Caco-2 (cell line): ENCODE measurements around the gene TOM1. TPM values are rescaled to one million over a fixed set of nuclear protein-coding genes. Genes with fewer than 3 reads are reported as not detected.

ENCODE experiments used
- BruUV-seq: library from RNA; stranded (reverse); fragments of 400-500 nt; replicated peaks from 2 replicates; lab custom pipeline; 2021; lab: Mats Ljungman, UMichigan
- CTCF ChIA-PET: fragments of 300-600 bp; sonication (Branson Sonifier 250); formaldehyde crosslinking; loops from one replicate; lab custom pipeline; 2022; ENCODE audit warnings: antibody characterized with exemption; lab: Charles Lee
- POLR2A ChIA-PET: fragments of 300-600 bp; sonication (Branson Sonifier 250); formaldehyde crosslinking; loops from one replicate; lab custom pipeline; 2022; ENCODE audit warnings: antibody characterized with exemption; lab: Charles Lee
- DNase-seq, 2 experiments: peaks; one replicate each; pipeline versions ENCODE4 v3.0.0 to v3.0.0-alpha.2; 2020 to 2022
- H3K27me3 ChIP-seq: replicated peaks from 2 replicates; pipeline ENCODE4 v1.6.0; 2011; ENCODE audit warnings: low read length; ENCODE audit not compliant: control insufficient read depth, insufficient read depth
- H3K36me3 ChIP-seq: 2 replicates; pipeline ENCODE4 v1.5.1; 2011; ENCODE audit warnings: low read length; ENCODE audit not compliant: control insufficient read depth, insufficient read depth
- H3K4me1 ChIP-seq: fragments of 250-450 bp; sonication (Bioruptor Pico); 2 replicates; pipeline ENCODE4 v1.5.1; 2020; ENCODE audit warnings: mild to moderate bottlenecking
- H3K4me3 ChIP-seq: 2 replicates; pipeline ENCODE4 v1.5.1; 2011; ENCODE audit warnings: low read depth, mild to moderate bottlenecking, control low read depth, low read length
- H3K9me3 ChIP-seq: fragments of 250-450 bp; sonication (Bioruptor Pico); 2 replicates; pipeline ENCODE4 v1.5.1; 2020; ENCODE audit warnings: mild to moderate bottlenecking, moderate library complexity
- H3K27ac Mint-ChIP-seq: one replicate; pipeline ENCODE4 v1.8.0; 2022; ENCODE audit warnings: mixed read lengths; ENCODE audit not compliant: unreplicated experiment
- H3K27me3 Mint-ChIP-seq: one replicate; pipeline ENCODE4 v1.8.0; 2022; ENCODE audit warnings: mixed read lengths; ENCODE audit not compliant: insufficient read depth, unreplicated experiment
- H3K36me3 Mint-ChIP-seq: one replicate; pipeline ENCODE4 v1.8.0; 2022; ENCODE audit warnings: mild to moderate bottlenecking, mixed read lengths; ENCODE audit not compliant: insufficient read depth, unreplicated experiment
- H3K4me1 Mint-ChIP-seq: one replicate; pipeline ENCODE4 v1.8.0; 2022; ENCODE audit warnings: low read depth, mixed read lengths; ENCODE audit not compliant: unreplicated experiment
- H3K4me3 Mint-ChIP-seq: one replicate; pipeline ENCODE4 v1.8.0; 2022; ENCODE audit warnings: mild to moderate bottlenecking, moderate library complexity, mixed read lengths; ENCODE audit not compliant: unreplicated experiment
- H3K9me3 Mint-ChIP-seq: one replicate; pipeline ENCODE4 v1.8.0; 2022; ENCODE audit warnings: mixed read lengths; ENCODE audit not compliant: unreplicated experiment
- CTCF ChIP-seq, 2 experiments: fragments of 200-600 bp in 1 of 2; IDR thresholded peaks; 1 replicate in 1 of 2; 2 replicates in 1 of 2; pipeline versions ENCODE4 v1.5.1 to v1.8.0; 2011 to 2022; ENCODE audit warnings: antibody characterized with exemption in 1 of 2, control low read depth in 1 of 2, inconsistent platforms in 1 of 2, low read depth in 1 of 2, low read length in 1 of 2, mild to moderate bottlenecking in 1 of 2, moderate library complexity in 1 of 2; ENCODE audit not compliant: insufficient read depth in 1 of 2, severe bottlenecking in 1 of 2, unreplicated experiment in 1 of 2
- intact Hi-C: fragments of 100-400 bp; cut with micrococcal nuclease; formaldehyde crosslinking; loops from one replicate; pipeline ENCODE4 v1.10.0; 2022; ENCODE audit not compliant: unreplicated experiment
- total RNA-seq: library from RNA; stranded (reverse); gene quantifications from 2 replicates; pipeline ENCODE4 v1.2.3, GENCODE V29; 2022

The TOM1 gene
- total RNA-seq, 1 experiment from 2014 or later: 47.4 TPM

- intact Hi-C loops: no loop called here
- no peak overlapping the region for H3K27ac Mint-ChIP-seq
- peaks cover 2% of the 10 kb centered on the region for H3K36me3 ChIP-seq
- no peak overlapping the region for H3K4me3 ChIP-seq
- H3K4me1 ChIP-seq: no peaks in the 10 kb centered on the region
- H3K27me3 ChIP-seq: no peaks in the 10 kb centered on the region
- H3K36me3 Mint-ChIP-seq: peaks cover 16% of the 10 kb centered on the region
- no peaks in the 10 kb centered on the region for H3K4me1 Mint-ChIP-seq
- no peak overlapping the region for H3K4me3 Mint-ChIP-seq
- no TSS peak for BruUV-seq
- H3K9me3 ChIP-seq: no peaks in the 10 kb centered on the region
- no peaks in the 10 kb centered on the region for H3K9me3 Mint-ChIP-seq
- H3K27me3 Mint-ChIP-seq: no peaks in the 10 kb centered on the region
- no peak for DNase-seq
- ChIA-PET CTCF (no interaction called here), POLR2A (no interaction called here)
- no peak for TF ChIP-seq CTCF (IDR thresholded peaks at IDR 0.05; ENCODE audit: insufficient read depth in 1 of 2, low read depth in 1 of 2, low read length in 1 of 2, severe bottlenecking in 1 of 2, unreplicated experiment in 1 of 2)
These were observed 32.6 kb downstream of the TOM1 start for GRCh38 chr22:35332278-35332677.

GRCh38 chr22:35333220-35333619 is 33.5 kb downstream of the TOM1 start:
- TF ChIP-seq CTCF (IDR thresholded peaks at IDR 0.05; ENCODE audit: insufficient read depth in 1 of 2, low read depth in 1 of 2, low read length in 1 of 2, severe bottlenecking in 1 of 2, unreplicated experiment in 1 of 2): no peak
- POLR2A ChIA-PET: no interaction called here
- BruUV-seq: no TSS peak
- no peaks in the 10 kb centered on the region for H3K27me3 Mint-ChIP-seq
- no peaks in the 10 kb centered on the region for H3K9me3 ChIP-seq
- H3K27me3 ChIP-seq: no peaks in the 10 kb centered on the region
- H3K27ac Mint-ChIP-seq: no peak overlapping the region
- no peaks in the 10 kb centered on the region for H3K9me3 Mint-ChIP-seq
- no peaks in the 10 kb centered on the region for H3K4me1 Mint-ChIP-seq
- no peak overlapping the region for H3K4me3 ChIP-seq
- CTCF ChIA-PET: no interaction called here
- H3K4me1 ChIP-seq: no peaks in the 10 kb centered on the region
- peaks cover 15% of the 10 kb centered on the region for H3K36me3 Mint-ChIP-seq
- intact Hi-C loops: no loop called here
- H3K36me3 ChIP-seq: peaks cover 2% of the 10 kb centered on the region; the same call in 1 of the 2 replicates
- H3K4me3 Mint-ChIP-seq: no peak overlapping the region
- DNase-seq: no peak

- ChIA-PET CTCF (no interaction called here), POLR2A (no interaction called here)
- no peaks in the 10 kb centered on the region for H3K4me1 Mint-ChIP-seq
- Histone ChIP-seq H3K27me3 (no peaks in the 10 kb centered on the region), H3K4me3 (no peak overlapping the region), H3K36me3 (peaks cover 2% of the 10 kb centered on the region), H3K4me1 (no peaks in the 10 kb centered on the region), H3K9me3 (no peaks in the 10 kb centered on the region)
- TF ChIP-seq CTCF (IDR thresholded peaks at IDR 0.05; ENCODE audit: insufficient read depth in 1 of 2, low read depth in 1 of 2, low read length in 1 of 2, severe bottlenecking in 1 of 2, unreplicated experiment in 1 of 2): no peak
- H3K36me3 Mint-ChIP-seq: peaks cover 15% of the 10 kb centered on the region
- H3K27me3 Mint-ChIP-seq: no peaks in the 10 kb centered on the region
- no peak overlapping the region for H3K27ac Mint-ChIP-seq
- no peak overlapping the region for H3K4me3 Mint-ChIP-seq
- no peaks in the 10 kb centered on the region for H3K9me3 Mint-ChIP-seq
- no TSS peak for BruUV-seq
- DNase-seq: no peak
- intact Hi-C loops: no loop called here
These were observed 34.3 kb downstream of the TOM1 start for GRCh38 chr22:35334004-35334403.
